Mammary microvascular endothelial cell (primary cell): ENCODE data around the gene ABCA4. TPM values are rescaled to one million over a fixed set of nuclear protein-coding genes. Genes with fewer than 3 reads are reported as not detected.

Experiments
- total RNA-seq: library from RNA; depleted of rRNA; stranded (reverse); fragments of >200 nt; gene quantifications from 2 replicates; pipeline ENCODE4 v1.2.3, GENCODE V29; 2015

ABCA4 gene
- 2.3 and 3.8 TPM in 2 replicates for total RNA-seq

DNA sequence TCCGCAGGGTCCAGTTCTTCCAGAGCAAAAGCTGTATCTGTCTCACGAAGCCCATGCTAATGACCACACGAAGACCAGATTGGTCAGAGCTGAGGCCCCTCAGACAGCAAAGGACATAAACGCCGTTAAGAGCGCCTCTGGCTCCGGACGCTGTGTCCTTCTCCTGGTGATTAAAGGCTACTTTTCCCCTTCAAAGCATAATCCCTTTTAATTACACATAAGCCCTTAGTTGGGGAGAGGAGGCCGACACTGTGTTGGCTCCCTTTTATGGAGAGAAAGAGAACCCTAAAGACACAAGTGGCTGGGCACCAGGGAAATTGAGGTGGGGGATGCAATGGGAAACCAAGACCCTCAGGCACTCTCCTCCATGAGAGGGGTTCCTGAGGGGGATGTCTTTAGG, at the start of gene ABCA4:
Gene ABCA4, minus strand, starts transcription at position 158 of the 400 bp plus-strand sequence. Its CDS starts 103 bp downstream, at position 55.

Other genes starting within 250 kb of the ABCA4 start
- gene DNTTIP2, start 241.9 kb downstream of the ABCA4 start, total RNA-seq, result 26.4 and 30.2 TPM in 2 replicates
- 25.6 and 26.3 TPM in 2 replicates for gene GCLM, start 211.7 kb downstream of the ABCA4 start, total RNA-seq
- 219 and 232 TPM in 2 replicates for gene ARHGAP29, start 116.4 kb upstream of the ABCA4 start, total RNA-seq